BJ (cell line): ENCODE results near the gene KCNE4. TPM values are rescaled to one million over a fixed set of nuclear protein-coding genes. Genes with fewer than 3 reads are reported as not detected.

Experiments used
- CTCF ChIA-PET: fragments of 350-600 bp; formaldehyde crosslinking; extraction: SDS; loops from one replicate; lab custom pipeline; 2021; ENCODE audit warnings: antibody characterized with exemption, inconsistent platforms; lab: Yijun Ruan, JAX
- POLR2A ChIA-PET: fragments of 300-600 bp; sonication (Branson Sonifier 250); formaldehyde crosslinking; extraction: SDS; loops from one replicate; lab custom pipeline; 2021; ENCODE audit warnings: antibody characterized with exemption; lab: Charles Lee
- DNase-seq: peaks from one replicate; pipeline ENCODE4 v3.0.0-alpha.2; 2011; ENCODE audit warnings: low read depth
- H3K27me3 ChIP-seq: 2 replicates; pipeline ENCODE4 v1.6.0; 2011; ENCODE audit warnings: low read length; ENCODE audit not compliant: control insufficient read depth, insufficient read depth
- H3K36me3 ChIP-seq: 2 replicates; pipeline ENCODE4 v1.5.1; 2011; ENCODE audit warnings: low read length; ENCODE audit not compliant: control insufficient read depth, insufficient read depth
- H3K4me3 ChIP-seq: 2 replicates; pipeline ENCODE4 v1.5.1; 2011; ENCODE audit warnings: low read depth, mild to moderate bottlenecking, control low read depth, low read length
- CTCF ChIP-seq: IDR thresholded peaks from 2 replicates; pipeline ENCODE4 v1.5.1; 2011; ENCODE audit warnings: low read depth, mild to moderate bottlenecking, control low read depth, inconsistent platforms, low read length, moderate library complexity; ENCODE audit not compliant: insufficient read depth
- polyA plus RNA-seq: library from polyadenylated mRNA; depleted of rRNA; stranded (reverse); fragments of >200 nt; gene quantifications from 2 replicates; pipeline ENCODE4 v1.2.3, GENCODE V29; 2011

KCNE4 gene
- polyA plus RNA-seq, 1 experiment: 18.5 TPM

- no peak for DNase-seq
- Histone ChIP-seq H3K36me3 (no peaks in the 10 kb centered on the region), H3K4me3 (no peak overlapping the region), H3K27me3 (no peaks in the 10 kb centered on the region)
- no peak for TF ChIP-seq CTCF
- ChIA-PET POLR2A (no interaction called here), CTCF (interaction anchor here (1.2 kb wide), 1 partner anchor 22 kb away, joined by 3 read pairs; no protein-coding TSS in a partner anchor)
Observed at GRCh38 chr2:223008956-223009355, 43.0 kb upstream of the KCNE4 start.

- Histone ChIP-seq H3K36me3 (no peaks in the 10 kb centered on the region), H3K4me3 (no peak overlapping the region), H3K27me3 (no peaks in the 10 kb centered on the region)
- DNase-seq: peak; percentile 94
- ChIA-PET POLR2A (no interaction called here), CTCF (interaction anchor here (1.0 to 1.2 kb wide), 2 partner anchors 17 to 29 kb away, joined by 3 read pairs; no protein-coding TSS in a partner anchor)
- no peak for TF ChIP-seq CTCF
Observed at GRCh38 chr2:223010641-223011040, 41.3 kb upstream of the KCNE4 start.

- H3K36me3 ChIP-seq: no peaks in the 10 kb centered on the region
- DNase-seq: no peak
- H3K27me3 ChIP-seq: no peaks in the 10 kb centered on the region
- CTCF ChIA-PET: no interaction called here
- no peak overlapping the region for H3K4me3 ChIP-seq
- TF ChIP-seq CTCF: no peak
- POLR2A ChIA-PET: no interaction called here
Observed at GRCh38 chr2:223012291-223012690, 39.7 kb upstream of the KCNE4 start.

- POLR2A ChIA-PET: no interaction called here
- DNase-seq: no peak
- Histone ChIP-seq H3K4me3 (no peak overlapping the region), H3K27me3 (no peaks in the 10 kb centered on the region), H3K36me3 (no peaks in the 10 kb centered on the region)
- no peak for TF ChIP-seq CTCF
- CTCF ChIA-PET: no interaction called here
Observed at GRCh38 chr2:223019390-223019930, 32.5 kb upstream of the KCNE4 start.

- DNase-seq: no peak
- Histone ChIP-seq H3K4me3 (no peak overlapping the region), H3K36me3 (no peaks in the 10 kb centered on the region), H3K27me3 (no peaks in the 10 kb centered on the region)
- no peak for TF ChIP-seq CTCF
- POLR2A ChIA-PET: no interaction called here
- CTCF ChIA-PET: no interaction called here
Observed at GRCh38 chr2:223019987-223020717, 31.8 kb upstream of the KCNE4 start.
